Astrocyte (in vitro differentiated cells and primary cell): Measurements from ENCODE around the gene GBA3. TPM values are rescaled to one million over a fixed set of nuclear protein-coding genes. Genes with fewer than 3 reads are reported as not detected.

Source experiments
- DNase-seq: peaks from one replicate; pipeline ENCODE4 v3.0.0-alpha.2; 2010; ENCODE audit warnings: low read depth
- FAIRE-seq: peaks from 2 replicates; lab custom pipeline; 2011; peaks lifted over from hg19 to GRCh38; lab: Jason Lieb, UNC
- H2AFZ ChIP-seq: 2 replicates; pipeline ENCODE4 v1.6.0; 2012; ENCODE audit warnings: low read depth, low read length, inconsistent platforms
- H3K27ac ChIP-seq: 2 replicates; pipeline ENCODE4 v1.5.1; 2011; ENCODE audit warnings: low read depth, low read length, inconsistent platforms
- H3K27me3 ChIP-seq: 2 replicates; pipeline ENCODE4 v1.6.0; 2011; ENCODE audit warnings: low read length, inconsistent platforms; ENCODE audit not compliant: insufficient read depth
- H3K36me3 ChIP-seq: 2 replicates; pipeline ENCODE4 v1.5.1; 2011; ENCODE audit warnings: low read length, inconsistent platforms; ENCODE audit not compliant: insufficient read depth
- H3K4me1 ChIP-seq: 2 replicates; pipeline ENCODE4 v1.5.1; 2011; ENCODE audit warnings: low read length, inconsistent platforms; ENCODE audit not compliant: insufficient read depth
- H3K4me2 ChIP-seq: 2 replicates; pipeline ENCODE4 v1.6.0; 2012; ENCODE audit warnings: low read length, inconsistent platforms
- H3K4me3 ChIP-seq: 2 replicates; pipeline ENCODE4 v1.5.1; 2011; ENCODE audit warnings: low read depth, mild to moderate bottlenecking, low read length, inconsistent platforms; ENCODE audit not compliant: insufficient read depth
- H3K79me2 ChIP-seq: 2 replicates; pipeline ENCODE4 v1.6.0; 2012; ENCODE audit warnings: mild to moderate bottlenecking, low read length, inconsistent platforms; ENCODE audit not compliant: insufficient read depth
- H3K9ac ChIP-seq: 2 replicates; pipeline ENCODE4 v1.6.0; 2012; ENCODE audit warnings: mild to moderate bottlenecking, low read length, inconsistent platforms
- H3K9me3 ChIP-seq: 2 replicates; pipeline ENCODE4 v1.5.1; 2012; ENCODE audit warnings: low read depth, mild to moderate bottlenecking, low read length, inconsistent platforms; ENCODE audit not compliant: insufficient read depth
- H4K20me1 ChIP-seq: 2 replicates; pipeline ENCODE4 v1.6.0; 2012; ENCODE audit warnings: low read length, inconsistent platforms; ENCODE audit not compliant: insufficient read depth
- H3K27ac Mint-ChIP-seq: one replicate; pipeline ENCODE4 v1.8.0; 2021; ENCODE audit warnings: mild to moderate bottlenecking, mixed read lengths; ENCODE audit not compliant: unreplicated experiment
- H3K27me3 Mint-ChIP-seq: one replicate; pipeline ENCODE4 v1.8.0; 2021; ENCODE audit warnings: low read depth, mixed read lengths; ENCODE audit not compliant: unreplicated experiment
- H3K36me3 Mint-ChIP-seq: one replicate; pipeline ENCODE4 v1.8.0; 2021; ENCODE audit warnings: low read depth, mixed read lengths; ENCODE audit not compliant: unreplicated experiment
- H3K4me1 Mint-ChIP-seq: one replicate; pipeline ENCODE4 v1.8.0; 2021; ENCODE audit warnings: low read depth, mixed read lengths; ENCODE audit not compliant: unreplicated experiment
- H3K4me3 Mint-ChIP-seq: one replicate; pipeline ENCODE4 v1.8.0; 2021; ENCODE audit warnings: mild to moderate bottlenecking, moderate library complexity, mixed read lengths; ENCODE audit not compliant: unreplicated experiment
- H3K9me3 Mint-ChIP-seq: one replicate; pipeline ENCODE4 v1.8.0; 2021; ENCODE audit warnings: mild to moderate bottlenecking, mixed read lengths; ENCODE audit not compliant: unreplicated experiment
- EZH2 ChIP-seq: IDR thresholded peaks from 2 replicates; pipeline ENCODE4 v1.6.1; 2012; ENCODE audit warnings: mild to moderate bottlenecking, low read length, inconsistent platforms; ENCODE audit not compliant: insufficient read depth
- total RNA-seq: library from RNA; stranded (reverse); gene quantifications from 2 replicates; pipeline ENCODE4 v1.2.1, GENCODE V29; 2021
- TF ChIP-seq, protein P1 (sequence below): IDR thresholded peaks from 2 replicates; pipeline ENCODE4 v1.5.1; 2011; ENCODE audit warnings: low read depth, mild to moderate bottlenecking, inconsistent platforms, low read length, moderate library complexity; ENCODE audit not compliant: insufficient read depth

GBA3 gene
- total RNA-seq, 1 donor from 2014 or later = not detected

GRCh38 chr4:22689428-22689827 is 3.3 kb upstream of the GBA3 start:
- H3K4me3 ChIP-seq = no peak overlapping the region

GRCh38 chr4:22695029-22695428 is 2.3 kb downstream of the GBA3 start:
- FAIRE-seq (no peak), DNase-seq (no peak)
- Histone ChIP-seq H2AFZ (no peak overlapping the region), H3K27ac (no peak overlapping the region), H3K4me3 (no peak overlapping the region), H3K4me2 (no peak overlapping the region), H4K20me1 (no peaks in the 10 kb centered on the region), H3K9me3 (no peaks in the 10 kb centered on the region), H3K9ac (no peak overlapping the region), H3K4me1 (no peaks in the 10 kb centered on the region), H3K36me3 (no peaks in the 10 kb centered on the region), H3K79me2 (no peaks in the 10 kb centered on the region), H3K27me3 (no peaks in the 10 kb centered on the region)
- no peak overlapping the region for H3K4me3 Mint-ChIP-seq
- TF ChIP-seq EZH2 = no peak
- TF ChIP-seq, protein P1, sequence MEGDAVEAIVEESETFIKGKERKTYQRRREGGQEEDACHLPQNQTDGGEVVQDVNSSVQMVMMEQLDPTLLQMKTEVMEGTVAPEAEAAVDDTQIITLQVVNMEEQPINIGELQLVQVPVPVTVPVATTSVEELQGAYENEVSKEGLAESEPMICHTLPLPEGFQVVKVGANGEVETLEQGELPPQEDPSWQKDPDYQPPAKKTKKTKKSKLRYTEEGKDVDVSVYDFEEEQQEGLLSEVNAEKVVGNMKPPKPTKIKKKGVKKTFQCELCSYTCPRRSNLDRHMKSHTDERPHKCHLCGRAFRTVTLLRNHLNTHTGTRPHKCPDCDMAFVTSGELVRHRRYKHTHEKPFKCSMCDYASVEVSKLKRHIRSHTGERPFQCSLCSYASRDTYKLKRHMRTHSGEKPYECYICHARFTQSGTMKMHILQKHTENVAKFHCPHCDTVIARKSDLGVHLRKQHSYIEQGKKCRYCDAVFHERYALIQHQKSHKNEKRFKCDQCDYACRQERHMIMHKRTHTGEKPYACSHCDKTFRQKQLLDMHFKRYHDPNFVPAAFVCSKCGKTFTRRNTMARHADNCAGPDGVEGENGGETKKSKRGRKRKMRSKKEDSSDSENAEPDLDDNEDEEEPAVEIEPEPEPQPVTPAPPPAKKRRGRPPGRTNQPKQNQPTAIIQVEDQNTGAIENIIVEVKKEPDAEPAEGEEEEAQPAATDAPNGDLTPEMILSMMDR = no peak
- H3K36me3 Mint-ChIP-seq = no peaks in the 10 kb centered on the region
- no peaks in the 10 kb centered on the region for H3K9me3 Mint-ChIP-seq
- no peak overlapping the region for H3K27ac Mint-ChIP-seq
- H3K27me3 Mint-ChIP-seq = no peaks in the 10 kb centered on the region
- no peaks in the 10 kb centered on the region for H3K4me1 Mint-ChIP-seq

More at GRCh38 chr4:22689428-22689827, 3.3 kb upstream of the GBA3 start:
- TF ChIP-seq, protein P1 = no peak
- no peak for TF ChIP-seq EZH2
- Histone ChIP-seq H3K36me3 (no peaks in the 10 kb centered on the region), H3K79me2 (no peaks in the 10 kb centered on the region), H2AFZ (no peak overlapping the region), H3K9ac (no peak overlapping the region), H3K9me3 (no peaks in the 10 kb centered on the region), H3K27ac (no peak overlapping the region), H3K27me3 (no peaks in the 10 kb centered on the region), H3K4me1 (no peaks in the 10 kb centered on the region), H3K4me2 (no peak overlapping the region), H4K20me1 (no peaks in the 10 kb centered on the region)
- Mint-ChIP-seq H3K9me3 (peaks cover 11% of the 10 kb centered on the region), H3K27me3 (no peaks in the 10 kb centered on the region), H3K36me3 (no peaks in the 10 kb centered on the region), H3K4me1 (peaks cover 4% of the 10 kb centered on the region), H3K27ac (no peak overlapping the region), H3K4me3 (no peak overlapping the region)
- DNase-seq (no peak), FAIRE-seq (no peak)

DNA sequence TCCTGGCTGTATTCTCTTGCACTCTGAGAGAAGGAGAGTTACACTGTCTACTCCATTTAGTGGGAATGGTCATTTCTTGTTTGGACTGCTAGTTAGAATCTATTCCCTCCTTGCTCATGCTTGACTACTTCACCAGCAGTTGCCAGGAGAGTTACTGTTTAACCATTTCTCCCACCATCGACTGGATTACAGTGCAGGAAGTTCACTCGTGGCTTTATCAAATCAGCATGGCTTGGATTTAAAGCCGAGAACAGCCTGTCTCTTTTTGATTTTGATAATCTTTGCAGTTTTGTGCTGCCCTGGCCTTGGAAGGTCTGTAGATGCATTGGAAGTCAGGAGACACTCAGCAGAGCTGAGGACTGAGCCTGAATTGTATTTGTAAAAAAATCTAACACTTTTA is 3.2 kb downstream of the GBA3 start:
- no peak overlapping the region for H3K27ac Mint-ChIP-seq
- H3K27me3 ChIP-seq = no peaks in the 10 kb centered on the region
- H3K27ac ChIP-seq = no peak overlapping the region
- H3K27me3 Mint-ChIP-seq = no peaks in the 10 kb centered on the region
- H3K36me3 Mint-ChIP-seq = no peaks in the 10 kb centered on the region
- no peaks in the 10 kb centered on the region for H3K36me3 ChIP-seq
- FAIRE-seq (no peak), DNase-seq (no peak)
- H3K9me3 ChIP-seq = no peaks in the 10 kb centered on the region
- H2AFZ ChIP-seq = no peak overlapping the region
- no peak overlapping the region for H3K4me2 ChIP-seq
- no peaks in the 10 kb centered on the region for H3K9me3 Mint-ChIP-seq
- H3K9ac ChIP-seq = no peak overlapping the region
- H3K4me1 ChIP-seq = no peaks in the 10 kb centered on the region
- no peak overlapping the region for H3K4me3 Mint-ChIP-seq
- no peak overlapping the region for H3K4me3 ChIP-seq
- H3K79me2 ChIP-seq = no peaks in the 10 kb centered on the region
- TF ChIP-seq EZH2 = no peak
- TF ChIP-seq, protein P1 = no peak
- no peaks in the 10 kb centered on the region for H3K4me1 Mint-ChIP-seq
- no peaks in the 10 kb centered on the region for H4K20me1 ChIP-seq
